Keratinocyte (primary cell): Measurements from ENCODE around the gene MED17. TPM values are rescaled to one million over a fixed set of nuclear protein-coding genes. Genes with fewer than 3 reads are reported as not detected.

Source experiments
- DNase-seq: peaks from one replicate; pipeline ENCODE4 v3.0.0-alpha.2; 2011; ENCODE audit warnings: low read depth, missing footprints, low spot score
- FAIRE-seq: peaks from 2 replicates; lab custom pipeline; 2011; peaks lifted over from hg19 to GRCh38; lab: Jason Lieb, UNC
- H2AFZ ChIP-seq: 2 replicates; pipeline ENCODE4 v1.6.0; 2012; ENCODE audit warnings: low read length, control low read depth, inconsistent platforms; ENCODE audit not compliant: control insufficient read depth
- H3K27ac ChIP-seq: 2 replicates; pipeline ENCODE4 v1.5.1; 2011; ENCODE audit warnings: low read length; ENCODE audit not compliant: control insufficient read depth, insufficient read depth
- H3K27me3 ChIP-seq: 3 replicates; pipeline ENCODE4 v1.6.0; 2011; ENCODE audit warnings: low read length; ENCODE audit not compliant: control insufficient read depth, insufficient read depth; ENCODE audit errors: extremely low read depth
- H3K36me3 ChIP-seq, 2 experiments: 2 replicates in 1 of 2; 3 replicates in 1 of 2; pipeline ENCODE4 v1.5.1; 2011; ENCODE audit warnings: low read length in 2 of 2, mild to moderate bottlenecking in 1 of 2; ENCODE audit not compliant: control insufficient read depth in 2 of 2, insufficient read depth in 2 of 2; ENCODE audit errors: extremely low read depth in 1 of 2
- H3K4me1 ChIP-seq: 3 replicates; pipeline ENCODE4 v1.5.1; 2011; ENCODE audit warnings: low read length; ENCODE audit not compliant: control insufficient read depth, insufficient read depth; ENCODE audit errors: extremely low read depth
- H3K4me2 ChIP-seq: 3 replicates; pipeline ENCODE4 v1.6.0; 2011; ENCODE audit warnings: low read depth, low read length; ENCODE audit not compliant: control insufficient read depth, insufficient read depth; ENCODE audit errors: extremely low read depth
- H3K4me3 ChIP-seq, 3 experiments: fragments of 200-600 bp in 1 of 3; sonication (generic) in 1 of 3; 2 replicates in 2 of 3; 3 replicates in 1 of 3; pipeline ENCODE4 v1.5.1; 2011 to 2016; ENCODE audit warnings: low read length in 3 of 3, mild to moderate bottlenecking in 3 of 3, control low read depth in 2 of 3, inconsistent platforms in 1 of 3, low read depth in 1 of 3, mixed read lengths in 1 of 3, mixed run types in 1 of 3, moderate library complexity in 1 of 3; ENCODE audit not compliant: control insufficient read depth in 2 of 3, insufficient read depth in 2 of 3; ENCODE audit errors: extremely low read depth in 1 of 3
- H3K79me2 ChIP-seq: 2 replicates; pipeline ENCODE4 v1.6.0; 2012; ENCODE audit warnings: low read length; ENCODE audit not compliant: control insufficient read depth, insufficient read depth
- H3K9ac ChIP-seq: 3 replicates; pipeline ENCODE4 v1.6.0; 2011; ENCODE audit warnings: low read length; ENCODE audit not compliant: control insufficient read depth, insufficient read depth; ENCODE audit errors: extremely low read depth
- H3K9me1 ChIP-seq: 3 replicates; pipeline ENCODE4 v1.6.0; 2011; ENCODE audit warnings: low read length; ENCODE audit not compliant: control insufficient read depth, insufficient read depth; ENCODE audit errors: extremely low read depth
- H3K9me3 ChIP-seq: 2 replicates; pipeline ENCODE4 v1.5.1; 2012; ENCODE audit warnings: low read depth, low read length; ENCODE audit not compliant: control insufficient read depth
- H4K20me1 ChIP-seq: 3 replicates; pipeline ENCODE4 v1.6.0; 2011; ENCODE audit warnings: low read length; ENCODE audit not compliant: control insufficient read depth, insufficient read depth; ENCODE audit errors: extremely low read depth
- CTCF ChIP-seq, 3 experiments: IDR thresholded peaks in 1 of 3; conservative IDR thresholded peaks in 1 of 3; optimal IDR thresholded peaks in 1 of 3; 2 replicates in 2 of 3; 3 replicates in 1 of 3; pipeline versions ENCODE3 to v1.5.1; 2011; ENCODE audit warnings: low read length in 3 of 3, mild to moderate bottlenecking in 3 of 3, moderate library complexity in 2 of 3, control low read depth in 1 of 3, inconsistent platforms in 1 of 3; ENCODE audit not compliant: insufficient read depth in 2 of 3; ENCODE audit errors: extremely low read depth in 1 of 3
- EZH2 ChIP-seq: IDR thresholded peaks from one replicate; pipeline ENCODE4 v1.6.1; 2012; ENCODE audit warnings: inconsistent platforms, mild to moderate bottlenecking, low read length, moderate library complexity
- dilution Hi-C: fragments of 300-500 bp; cut with MboI; formaldehyde crosslinking; loops from one replicate; pipeline ENCODE4 v1.7.0; 2020; ENCODE audit warnings: low sequenced_read_pairs; ENCODE audit not compliant: extremely low pct_ligation_motif_present
- polyA plus RNA-seq, 5 experiments: library from polyadenylated mRNA; depleted of rRNA in 3 of 5; stranded (reverse) in 3 of 5; stranded (forward) in 1 of 5; unstranded in 1 of 5; fragments of >200 nt; gene quantifications; 1 replicate in 1 of 5; 2 replicates in 3 of 5; 3 replicates in 1 of 5; pipeline versions ENCODE4 v1.2.1 to v1.2.3, GENCODE V29; 2011 to 2012; ENCODE audit warnings: missing spikeins in 2 of 5, low read depth in 1 of 5, low replicate concordance in 1 of 5

Gene MED17
- polyA plus RNA-seq, 1 donor (not counting 4 experiments of a cell fraction or from before 2014, with no cell fraction given): 25.1 TPM

- DNase-seq (no peak), FAIRE-seq (no peak)
- Histone ChIP-seq H3K79me2 (peaks cover 44% of the 10 kb centered on the region), H3K9ac (peak overlapping the region; percentile 98), H3K27ac (peak overlapping the region; percentile 95), H3K9me1 (no peaks in the 10 kb centered on the region), H3K4me1 (peaks cover 27% of the 10 kb centered on the region), H3K4me2 (peak overlapping the region; percentile 86), H3K27me3 (no peaks in the 10 kb centered on the region), H3K36me3 (peaks cover 0 to 3% of the 10 kb centered on the region in 2 experiments), H3K9me3 (no peaks in the 10 kb centered on the region), H2AFZ (peak overlapping the region; percentile 98), H4K20me1 (peaks cover 12% of the 10 kb centered on the region), H3K4me3 (peak overlapping the region; percentile 85 to 97 (median 90))
- dilution Hi-C loops: no loop called here
- TF ChIP-seq CTCF (optimal IDR thresholded peaks at IDR 0.05 in 1 of 3, IDR thresholded peaks at IDR 0.05 in 1 of 3, conservative IDR thresholded peaks at IDR 0.05 in 1 of 3; ENCODE audit: extremely low read depth in 1 of 3, insufficient read depth in 2 of 3, low read length in 3 of 3): no peak
- no peak for TF ChIP-seq EZH2
These were observed 720 bp upstream of the MED17 start for GRCh38 chr11:93783362-93783761.

GRCh38 chr11:93783765-93784144 is 327 bp upstream of the MED17 start:
- H3K4me2 ChIP-seq: peak overlapping the region; percentile 86
- H3K9me1 ChIP-seq: no peaks in the 10 kb centered on the region
- H3K9me3 ChIP-seq: no peaks in the 10 kb centered on the region
- H3K36me3 ChIP-seq: peaks cover 1 to 5% of the 10 kb centered on the region in 2 experiments
- H3K27me3 ChIP-seq: no peaks in the 10 kb centered on the region
- TF ChIP-seq EZH2 (no peak), CTCF (optimal IDR thresholded peaks at IDR 0.05 in 1 of 3, IDR thresholded peaks at IDR 0.05 in 1 of 3, conservative IDR thresholded peaks at IDR 0.05 in 1 of 3; ENCODE audit: extremely low read depth in 1 of 3, insufficient read depth in 2 of 3, low read length in 3 of 3) (no peak)
- H3K4me1 ChIP-seq: peaks cover 27% of the 10 kb centered on the region
- no peak for FAIRE-seq
- no peak for DNase-seq
- H3K79me2 ChIP-seq: peaks cover 47% of the 10 kb centered on the region
- peak overlapping the region; percentile 85 to 97 (median 90) for H3K4me3 ChIP-seq
- peaks cover 12% of the 10 kb centered on the region for H4K20me1 ChIP-seq
- peak overlapping the region; percentile 98 for H2AFZ ChIP-seq
- dilution Hi-C loops: no loop called here
- H3K9ac ChIP-seq: peak overlapping the region; percentile 98
- H3K27ac ChIP-seq: peak overlapping the region; percentile 95
